NCI-H2196 (cell line): ENCODE results near the gene CSTPP1.
"Not testable (repeated sequence)": the region's sequence is repeated elsewhere in the genome, so short reads cannot be mapped to it uniquely, and the experiment has no call there.

Experiments used
- DNase-seq: peaks from one replicate; lab custom pipeline; 2025; ENCODE audit not compliant: unreplicated experiment; lab: John Stamatoyannopoulos, UW

Gene CSTPP1

GRCh38 chr11:46912526-46913150, 23.9 kb upstream of the CSTPP1 start:
- DNase-seq: peak; percentile 59

- no peak for DNase-seq
Observed at GRCh38 chr11:46913484-46913883, 23.1 kb upstream of the CSTPP1 start.

- no peak for DNase-seq
Observed at GRCh38 chr11:46914363-46914762, 22.2 kb upstream of the CSTPP1 start.

- DNase-seq: no peak
Observed at GRCh38 chr11:46914910-46915309, 21.7 kb upstream of the CSTPP1 start.

GRCh38 chr11:46916286-46917108, 20.1 kb upstream of the CSTPP1 start:
- DNase-seq: no peak

GRCh38 chr11:46917109-46917761, 19.3 kb upstream of the CSTPP1 start:
- no peak for DNase-seq

- DNase-seq: no peak
Observed at GRCh38 chr11:46917762-46918082, 18.8 kb upstream of the CSTPP1 start.

- peak; percentile 61 for DNase-seq
Observed at GRCh38 chr11:46918083-46918787, 18.3 kb upstream of the CSTPP1 start, which contains the start of gene LRP4. Gene LRP4 (minus strand): TSS chr11:46918550. CDS start chr11:46918379, 171 bp downstream.

GRCh38 chr11:46918788-46919513, 17.6 kb upstream of the CSTPP1 start:
- no peak for DNase-seq

GRCh38 chr11:46920755-46921154, 15.8 kb upstream of the CSTPP1 start:
- peak; percentile 23 for DNase-seq

- not testable (repeated sequence) for DNase-seq
Observed at GRCh38 chr11:46927928-46928327, 8.6 kb upstream of the CSTPP1 start.

- DNase-seq: not testable (repeated sequence)
Observed at GRCh38 chr11:46928701-46929100, 7.9 kb upstream of the CSTPP1 start.

- DNase-seq: peak; percentile 61
Observed at GRCh38 chr11:46930089-46930488, 6.5 kb upstream of the CSTPP1 start.

- DNase-seq: no peak
Observed at GRCh38 chr11:46942172-46942571, 5.6 kb downstream of the CSTPP1 start.

- no peak for DNase-seq
Observed at GRCh38 chr11:46944356-46945075, 8.0 kb downstream of the CSTPP1 start.

- DNase-seq: no peak
Observed at GRCh38 chr11:46947399-46948077, 11.0 kb downstream of the CSTPP1 start.

- DNase-seq: peak; percentile 53
Observed at GRCh38 chr11:46948378-46949131, 12.0 kb downstream of the CSTPP1 start.

- no peak for DNase-seq
Observed at GRCh38 chr11:46949297-46949696, 12.7 kb downstream of the CSTPP1 start.

- no peak for DNase-seq
Observed at GRCh38 chr11:46951864-46952263, 15.3 kb downstream of the CSTPP1 start.
